ENCODE results near the gene ARHGAP28.
"Not testable (repeated sequence)": the region's sequence is repeated elsewhere in the genome, so short reads cannot be mapped to it uniquely, and the experiment has no call there.

The ARHGAP28 gene

GRCh38 chr18:6796511-6796910 lies 67.0 kb downstream of the ARHGAP28 start:
- H3K27ac ChIP-seq (ENCODE audit: low read length), result no peak overlapping the region
- H3K4me3 ChIP-seq (ENCODE audit: low read length), result no peak overlapping the region
- no peaks in the 10 kb centered on the region for H3K36me3 ChIP-seq (ENCODE audit: control insufficient read depth, low read depth, low read length)
- no peak overlapping the region for H3K9ac ChIP-seq (ENCODE audit: low read length)
- peaks cover 5% of the 10 kb centered on the region for H3K4me1 ChIP-seq (ENCODE audit: control insufficient read depth, low read depth, low read length)
- H3K9me3 ChIP-seq (ENCODE audit: control insufficient read depth, low read depth, low read length), result no peaks in the 10 kb centered on the region
- H3K27me3 ChIP-seq (ENCODE audit: control insufficient read depth, insufficient read depth, low read length), result no peaks in the 10 kb centered on the region

GRCh38 chr18:6797171-6797570 lies 67.7 kb downstream of the ARHGAP28 start:
- Histone ChIP-seq H3K27ac (ENCODE audit: low read length) (no peak overlapping the region), H3K9ac (ENCODE audit: low read length) (no peak overlapping the region), H3K36me3 (ENCODE audit: control insufficient read depth, low read depth, low read length) (no peaks in the 10 kb centered on the region), H3K27me3 (ENCODE audit: control insufficient read depth, insufficient read depth, low read length) (no peaks in the 10 kb centered on the region), H3K4me1 (ENCODE audit: control insufficient read depth, low read depth, low read length) (peaks cover 5% of the 10 kb centered on the region), H3K4me3 (ENCODE audit: low read length) (no peak overlapping the region), H3K9me3 (ENCODE audit: control insufficient read depth, low read depth, low read length) (peaks cover 4% of the 10 kb centered on the region)

- no peaks in the 10 kb centered on the region for H3K27me3 ChIP-seq (ENCODE audit: control insufficient read depth, insufficient read depth, low read length)
- H3K36me3 ChIP-seq (ENCODE audit: control insufficient read depth, low read depth, low read length), result no peaks in the 10 kb centered on the region
- H3K9ac ChIP-seq (ENCODE audit: low read length), result no peak overlapping the region
- H3K4me1 ChIP-seq (ENCODE audit: control insufficient read depth, low read depth, low read length), result no peaks in the 10 kb centered on the region
- no peak overlapping the region for H3K4me3 ChIP-seq (ENCODE audit: low read length)
- H3K27ac ChIP-seq (ENCODE audit: low read length), result no peak overlapping the region
- H3K9me3 ChIP-seq (ENCODE audit: control insufficient read depth, low read depth, low read length), result peaks cover 7% of the 10 kb centered on the region
These were observed 69.4 kb downstream of the ARHGAP28 start for GRCh38 chr18:6798896-6799295.

- not testable (repeated sequence) for H3K27me3 ChIP-seq (ENCODE audit: control insufficient read depth, insufficient read depth, low read length); H3K9me3 ChIP-seq (ENCODE audit: control insufficient read depth, low read depth, low read length)
These were observed 70.8 kb downstream of the ARHGAP28 start for GRCh38 chr18:6800309-6800708.

GRCh38 chr18:6807515-6808257 lies 78.2 kb downstream of the ARHGAP28 start:
- Histone ChIP-seq H3K27me3 (ENCODE audit: control insufficient read depth, insufficient read depth, low read length) (no peaks in the 10 kb centered on the region), H3K4me3 (ENCODE audit: low read length) (no peak overlapping the region), H3K9me3 (ENCODE audit: control insufficient read depth, low read depth, low read length) (peaks cover 2% of the 10 kb centered on the region), H3K27ac (ENCODE audit: low read length) (no peak overlapping the region), H3K36me3 (ENCODE audit: control insufficient read depth, low read depth, low read length) (no peaks in the 10 kb centered on the region), H3K9ac (ENCODE audit: low read length) (no peak overlapping the region), H3K4me1 (ENCODE audit: control insufficient read depth, low read depth, low read length) (peaks cover 2% of the 10 kb centered on the region)

More at GRCh38 chr18:6800309-6800708, 70.8 kb downstream of the ARHGAP28 start:
- not testable (repeated sequence) for H3K4me1 ChIP-seq (ENCODE audit: control insufficient read depth, low read depth, low read length); H3K9ac ChIP-seq (ENCODE audit: low read length); H3K36me3 ChIP-seq (ENCODE audit: control insufficient read depth, low read depth, low read length); H3K4me3 ChIP-seq (ENCODE audit: low read length); H3K27ac ChIP-seq (ENCODE audit: low read length)

- no peak overlapping the region for H3K27ac ChIP-seq (ENCODE audit: low read length)
These were observed 80.7 kb downstream of the ARHGAP28 start for GRCh38 chr18:6810191-6810590.

GRCh38 chr18:6811816-6812215 lies 82.3 kb downstream of the ARHGAP28 start:
- Histone ChIP-seq H3K9ac (ENCODE audit: low read length) (no peak overlapping the region), H3K4me3 (ENCODE audit: low read length) (no peak overlapping the region), H3K27me3 (ENCODE audit: control insufficient read depth, insufficient read depth, low read length) (no peaks in the 10 kb centered on the region), H3K4me1 (ENCODE audit: control insufficient read depth, low read depth, low read length) (peaks cover 5% of the 10 kb centered on the region), H3K27ac (ENCODE audit: low read length) (no peak overlapping the region), H3K36me3 (ENCODE audit: control insufficient read depth, low read depth, low read length) (no peaks in the 10 kb centered on the region), H3K9me3 (ENCODE audit: control insufficient read depth, low read depth, low read length) (no peaks in the 10 kb centered on the region)

More at GRCh38 chr18:6810191-6810590, 80.7 kb downstream of the ARHGAP28 start:
- Histone ChIP-seq H3K36me3 (ENCODE audit: control insufficient read depth, low read depth, low read length) (no peaks in the 10 kb centered on the region), H3K4me3 (ENCODE audit: low read length) (no peak overlapping the region), H3K9me3 (ENCODE audit: control insufficient read depth, low read depth, low read length) (no peaks in the 10 kb centered on the region), H3K4me1 (ENCODE audit: control insufficient read depth, low read depth, low read length) (peaks cover 5% of the 10 kb centered on the region), H3K9ac (ENCODE audit: low read length) (no peak overlapping the region), H3K27me3 (ENCODE audit: control insufficient read depth, insufficient read depth, low read length) (no peaks in the 10 kb centered on the region)

DNA sequence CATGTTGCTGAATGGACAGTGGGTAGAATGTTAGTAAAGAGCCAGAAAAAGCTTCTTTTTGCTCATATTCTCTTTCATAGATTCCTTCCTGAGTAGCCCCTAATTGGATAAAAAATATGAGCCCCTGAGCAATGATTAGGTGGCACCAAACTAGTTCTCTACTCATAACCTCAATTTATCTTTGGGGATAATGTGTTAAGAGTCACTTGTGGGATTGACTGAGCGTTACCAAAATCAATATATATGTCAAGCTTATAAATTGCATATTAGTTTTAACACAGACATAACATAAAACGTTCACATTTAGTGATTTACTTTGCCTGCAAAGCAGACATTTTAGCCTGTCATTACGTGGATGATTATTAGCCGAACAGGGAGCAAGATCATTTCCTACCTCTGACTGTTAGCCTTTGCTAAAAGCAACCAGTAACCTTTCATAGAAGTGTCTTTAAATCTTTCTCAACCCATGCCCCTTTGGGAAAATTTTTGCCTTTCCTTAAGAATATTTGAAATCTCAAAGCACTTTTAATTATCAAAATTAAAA lies 85.4 kb downstream of the ARHGAP28 start:
- Histone ChIP-seq H3K4me1 (ENCODE audit: control insufficient read depth, low read depth, low read length) (peaks cover 10% of the 10 kb centered on the region), H3K9ac (ENCODE audit: low read length) (no peak overlapping the region), H3K27me3 (ENCODE audit: control insufficient read depth, insufficient read depth, low read length) (no peaks in the 10 kb centered on the region), H3K4me3 (ENCODE audit: low read length) (no peak overlapping the region), H3K9me3 (ENCODE audit: control insufficient read depth, low read depth, low read length) (no peaks in the 10 kb centered on the region), H3K36me3 (ENCODE audit: control insufficient read depth, low read depth, low read length) (no peaks in the 10 kb centered on the region), H3K27ac (ENCODE audit: low read length) (no peak overlapping the region)

- H3K27ac ChIP-seq (ENCODE audit: low read length), result no peak overlapping the region
- H3K36me3 ChIP-seq (ENCODE audit: control insufficient read depth, low read depth, low read length), result no peaks in the 10 kb centered on the region
These were observed 86.6 kb downstream of the ARHGAP28 start for GRCh38 chr18:6816154-6816553.

DNA sequence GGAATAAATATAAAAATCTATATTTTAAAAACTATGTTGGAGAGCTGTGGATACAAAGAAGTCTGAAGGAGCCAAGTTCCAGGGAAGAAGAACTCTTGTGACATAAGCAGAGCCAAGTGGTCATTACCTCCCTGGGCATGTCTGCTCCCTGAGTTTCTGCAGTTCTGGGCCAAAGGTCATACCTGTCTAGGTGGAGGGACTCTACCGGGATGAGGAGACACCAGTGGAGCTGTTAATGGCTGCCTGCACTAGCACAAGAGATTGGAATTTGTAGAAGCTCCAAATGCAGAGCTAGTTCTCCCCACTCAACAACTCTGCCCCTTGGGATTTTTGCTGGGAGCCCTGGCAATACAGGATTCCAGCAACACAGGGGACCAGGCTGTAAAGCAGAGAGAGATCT lies 89.8 kb downstream of the ARHGAP28 start:
- H3K27me3 ChIP-seq (ENCODE audit: control insufficient read depth, insufficient read depth, low read length), result no peaks in the 10 kb centered on the region
- H3K36me3 ChIP-seq (ENCODE audit: control insufficient read depth, low read depth, low read length), result no peaks in the 10 kb centered on the region
- H3K4me1 ChIP-seq (ENCODE audit: control insufficient read depth, low read depth, low read length), result peaks cover 5% of the 10 kb centered on the region
- no peak overlapping the region for H3K4me3 ChIP-seq (ENCODE audit: low read length)
- no peak overlapping the region for H3K27ac ChIP-seq (ENCODE audit: low read length)
- no peak overlapping the region for H3K9ac ChIP-seq (ENCODE audit: low read length)
- H3K9me3 ChIP-seq (ENCODE audit: control insufficient read depth, low read depth, low read length), result no peaks in the 10 kb centered on the region

More at GRCh38 chr18:6816154-6816553, 86.6 kb downstream of the ARHGAP28 start:
- no peaks in the 10 kb centered on the region for H3K9me3 ChIP-seq (ENCODE audit: control insufficient read depth, low read depth, low read length)
- H3K27me3 ChIP-seq (ENCODE audit: control insufficient read depth, insufficient read depth, low read length), result no peaks in the 10 kb centered on the region
- no peak overlapping the region for H3K9ac ChIP-seq (ENCODE audit: low read length)
- H3K4me3 ChIP-seq (ENCODE audit: low read length), result no peak overlapping the region
- H3K4me1 ChIP-seq (ENCODE audit: control insufficient read depth, low read depth, low read length), result peaks cover 10% of the 10 kb centered on the region

- H3K9me3 ChIP-seq (ENCODE audit: control insufficient read depth, low read depth, low read length), result no peaks in the 10 kb centered on the region
- H3K36me3 ChIP-seq (ENCODE audit: control insufficient read depth, low read depth, low read length), result no peaks in the 10 kb centered on the region
- no peak overlapping the region for H3K27ac ChIP-seq (ENCODE audit: low read length)
- H3K27me3 ChIP-seq (ENCODE audit: control insufficient read depth, insufficient read depth, low read length), result no peaks in the 10 kb centered on the region
- no peak overlapping the region for H3K9ac ChIP-seq (ENCODE audit: low read length)
- peaks cover 5% of the 10 kb centered on the region for H3K4me1 ChIP-seq (ENCODE audit: control insufficient read depth, low read depth, low read length)
- no peak overlapping the region for H3K4me3 ChIP-seq (ENCODE audit: low read length)
These were observed 90.8 kb downstream of the ARHGAP28 start for GRCh38 chr18:6820314-6820713.

DNA sequence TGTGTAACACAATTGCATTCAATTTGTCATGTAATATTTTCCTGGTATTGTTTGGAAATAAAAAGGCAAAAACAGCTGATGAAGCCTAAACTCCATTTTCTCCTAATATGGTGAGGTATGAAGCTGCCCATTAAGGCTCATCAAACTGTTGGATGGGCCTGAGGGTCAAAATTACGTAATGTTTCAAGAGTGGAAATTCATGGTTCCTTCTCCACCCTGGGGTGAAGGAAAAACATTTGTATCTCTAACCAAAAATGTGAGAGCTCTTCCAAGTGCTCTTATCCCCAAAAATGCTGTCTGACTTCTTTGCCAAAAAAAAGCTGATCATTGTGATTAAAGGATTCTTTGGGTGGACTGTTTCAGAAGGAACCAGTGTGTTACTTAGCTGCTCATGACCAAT lies 91.8 kb downstream of the ARHGAP28 start:
- peaks cover 5% of the 10 kb centered on the region for H3K4me1 ChIP-seq (ENCODE audit: control insufficient read depth, low read depth, low read length)
- H3K4me3 ChIP-seq (ENCODE audit: low read length), result no peak overlapping the region
- no peak overlapping the region for H3K9ac ChIP-seq (ENCODE audit: low read length)
- H3K9me3 ChIP-seq (ENCODE audit: control insufficient read depth, low read depth, low read length), result no peaks in the 10 kb centered on the region
- no peaks in the 10 kb centered on the region for H3K27me3 ChIP-seq (ENCODE audit: control insufficient read depth, insufficient read depth, low read length)
- H3K36me3 ChIP-seq (ENCODE audit: control insufficient read depth, low read depth, low read length), result no peaks in the 10 kb centered on the region
- no peak overlapping the region for H3K27ac ChIP-seq (ENCODE audit: low read length)

All from iPS-18a (cell line).